A673 (cell line): Measurements from ENCODE around the gene COL9A3. TPM values are rescaled to one million over a fixed set of nuclear protein-coding genes. Genes with fewer than 3 reads are reported as not detected.

Source experiments
- BruUV-seq: library from RNA; stranded (reverse); fragments of 400-500 nt; replicated peaks from 2 replicates; lab custom pipeline; 2021; lab: Mats Ljungman, UMichigan
- CTCF ChIA-PET: fragments of 300-600 bp; sonication (Branson Sonifier 250); formaldehyde crosslinking; loops from one replicate; lab custom pipeline; 2022; ENCODE audit warnings: antibody characterized with exemption; lab: Charles Lee
- POLR2A ChIA-PET: fragments of 300-600 bp; sonication (Branson Sonifier 250); formaldehyde crosslinking; loops from one replicate; lab custom pipeline; 2022; ENCODE audit warnings: antibody characterized with exemption; ENCODE audit not compliant: low non-redundant PET; lab: Charles Lee
- DNase-seq: peaks from one replicate; pipeline ENCODE4 v3.0.0-alpha.2; 2015; ENCODE audit warnings: low spot score
- H3K27ac ChIP-seq: fragments of 200-600 bp; sonication (generic); 2 replicates; pipeline ENCODE4 v1.5.1; 2016; ENCODE audit warnings: mixed run types, low read depth, mild to moderate bottlenecking, mixed read lengths, antibody characterized with exemption, low read length; ENCODE audit not compliant: poor library complexity, severe bottlenecking
- H3K27me3 ChIP-seq: fragments of 200-600 bp; sonication (generic); replicated peaks from 2 replicates; pipeline ENCODE4 v1.6.1; 2017; ENCODE audit warnings: mixed run types, low read depth, mild to moderate bottlenecking, mixed read lengths, antibody characterized with exemption, low read length; ENCODE audit not compliant: insufficient read depth, poor library complexity
- H3K36me3 ChIP-seq: fragments of 200-600 bp; sonication (generic); 2 replicates; pipeline ENCODE4 v1.6.1; 2016; ENCODE audit warnings: mixed run types, mild to moderate bottlenecking, mixed read lengths, antibody characterized with exemption, low read length; ENCODE audit not compliant: insufficient read depth, poor library complexity, severe bottlenecking
- H3K4me1 ChIP-seq: fragments of 200-600 bp; sonication (generic); 2 replicates; pipeline ENCODE4 v1.6.1; 2017; ENCODE audit warnings: mixed run types, mild to moderate bottlenecking, mixed read lengths, antibody characterized with exemption, low read length; ENCODE audit not compliant: insufficient read depth, poor library complexity, severe bottlenecking
- H3K4me3 ChIP-seq: fragments of 200-600 bp; sonication (generic); 2 replicates; pipeline ENCODE4 v1.5.1; 2016; ENCODE audit warnings: low read depth, mixed run types, mild to moderate bottlenecking, mixed read lengths, low read length; ENCODE audit not compliant: poor library complexity, severe bottlenecking
- H3K9me3 ChIP-seq: fragments of 200-600 bp; sonication (generic); 2 replicates; pipeline ENCODE4 v1.6.1; 2016; ENCODE audit warnings: mixed run types, low read depth, mild to moderate bottlenecking, mixed read lengths, antibody characterized with exemption, low read length; ENCODE audit not compliant: poor library complexity, severe bottlenecking
- EZH2 ChIP-seq: fragments of 200-600 bp; sonication (generic); IDR thresholded peaks from 2 replicates; pipeline ENCODE4 v1.6.1; 2017; ENCODE audit warnings: borderline replicate concordance, low read depth, mild to moderate bottlenecking, mixed read lengths, antibody characterized with exemption, low read length; ENCODE audit not compliant: poor library complexity, severe bottlenecking
- intact Hi-C: fragments of 100-400 bp; cut with micrococcal nuclease; formaldehyde crosslinking; loops from one replicate; pipeline ENCODE4 v1.10.0; 2022; ENCODE audit not compliant: unreplicated experiment
- total RNA-seq: library from RNA; stranded (reverse); gene quantifications from 2 replicates; pipeline ENCODE4 v1.2.3, GENCODE V29; 2021
- TF ChIP-seq, protein P1 (sequence below): fragments of 300-800, 200-600 bp; sonication (generic); conservative IDR thresholded peaks from 2 replicates; pipeline ENCODE4 v1.5.1; 2017; ENCODE audit warnings: low read depth, mild to moderate bottlenecking, antibody characterized with exemption, low read length, moderate library complexity, mixed read lengths

Gene COL9A3
- total RNA-seq, 1 experiment from 2014 or later: 8.4 TPM

DNA sequence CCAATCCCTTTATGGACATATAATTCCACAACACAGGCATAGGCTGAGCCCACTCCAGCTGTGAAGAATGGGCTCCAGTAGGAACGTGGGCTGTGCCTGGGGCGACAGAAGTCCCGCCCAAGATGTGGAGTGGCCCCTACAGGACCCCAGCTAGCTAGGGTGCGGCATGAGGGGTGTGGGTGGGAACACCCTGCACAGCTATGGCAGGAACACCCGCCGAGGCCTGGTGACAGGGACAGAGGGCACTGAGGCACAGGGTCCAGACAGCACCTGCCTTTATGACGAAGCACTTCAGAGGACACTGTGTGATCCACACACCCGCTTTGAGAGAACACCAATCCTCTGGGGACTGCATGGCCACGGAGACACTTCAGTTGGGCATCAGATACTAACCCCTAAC, 73.0 kb downstream of the COL9A3 start:
- H3K27me3 ChIP-seq: no peaks in the 10 kb centered on the region
- H3K9me3 ChIP-seq: no peaks in the 10 kb centered on the region
- ChIA-PET CTCF (interaction anchor here (1.3 kb wide), 1 partner anchor 14 kb away, joined by 3 read pairs; no protein-coding TSS in a partner anchor), POLR2A (no interaction called here)
- H3K4me3 ChIP-seq: no peak overlapping the region
- no TSS peak for BruUV-seq
- peaks cover 26% of the 10 kb centered on the region for H3K4me1 ChIP-seq
- DNase-seq: no peak
- no peak overlapping the region for H3K27ac ChIP-seq
- intact Hi-C loops: no loop called here
- peaks cover 79% of the 10 kb centered on the region for H3K36me3 ChIP-seq
- TF ChIP-seq, protein P1, sequence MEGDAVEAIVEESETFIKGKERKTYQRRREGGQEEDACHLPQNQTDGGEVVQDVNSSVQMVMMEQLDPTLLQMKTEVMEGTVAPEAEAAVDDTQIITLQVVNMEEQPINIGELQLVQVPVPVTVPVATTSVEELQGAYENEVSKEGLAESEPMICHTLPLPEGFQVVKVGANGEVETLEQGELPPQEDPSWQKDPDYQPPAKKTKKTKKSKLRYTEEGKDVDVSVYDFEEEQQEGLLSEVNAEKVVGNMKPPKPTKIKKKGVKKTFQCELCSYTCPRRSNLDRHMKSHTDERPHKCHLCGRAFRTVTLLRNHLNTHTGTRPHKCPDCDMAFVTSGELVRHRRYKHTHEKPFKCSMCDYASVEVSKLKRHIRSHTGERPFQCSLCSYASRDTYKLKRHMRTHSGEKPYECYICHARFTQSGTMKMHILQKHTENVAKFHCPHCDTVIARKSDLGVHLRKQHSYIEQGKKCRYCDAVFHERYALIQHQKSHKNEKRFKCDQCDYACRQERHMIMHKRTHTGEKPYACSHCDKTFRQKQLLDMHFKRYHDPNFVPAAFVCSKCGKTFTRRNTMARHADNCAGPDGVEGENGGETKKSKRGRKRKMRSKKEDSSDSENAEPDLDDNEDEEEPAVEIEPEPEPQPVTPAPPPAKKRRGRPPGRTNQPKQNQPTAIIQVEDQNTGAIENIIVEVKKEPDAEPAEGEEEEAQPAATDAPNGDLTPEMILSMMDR: no peak
- no peak for TF ChIP-seq EZH2

DNA sequence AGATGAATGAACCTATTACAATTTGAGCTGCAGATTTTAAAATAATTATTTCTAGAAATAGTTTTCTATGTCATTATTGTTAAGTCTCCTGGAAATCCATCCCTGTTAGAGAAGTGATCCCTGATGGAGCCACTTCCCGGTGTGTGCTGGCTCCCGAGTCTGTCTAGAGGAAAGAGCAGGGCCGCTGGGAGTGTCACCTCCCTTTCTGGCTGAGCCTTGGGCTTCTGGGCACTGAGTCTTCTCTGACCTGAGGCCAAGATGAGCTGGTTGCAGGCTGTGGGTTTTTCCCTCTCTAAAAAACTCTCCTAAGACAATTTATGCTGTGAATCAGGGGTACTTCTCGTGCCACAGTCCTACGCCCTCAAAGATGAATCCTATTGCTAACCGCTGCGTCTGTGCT, 73.6 kb downstream of the COL9A3 start:
- BruUV-seq: no TSS peak
- H3K27me3 ChIP-seq: no peaks in the 10 kb centered on the region
- H3K27ac ChIP-seq: no peak overlapping the region
- H3K9me3 ChIP-seq: no peaks in the 10 kb centered on the region
- no peak overlapping the region for H3K4me3 ChIP-seq
- ChIA-PET POLR2A (no interaction called here), CTCF (no interaction called here)
- DNase-seq: no peak
- intact Hi-C loops: no loop called here
- H3K4me1 ChIP-seq: peaks cover 21% of the 10 kb centered on the region
- TF ChIP-seq, protein P1: no peak
- TF ChIP-seq EZH2: no peak
- H3K36me3 ChIP-seq: peaks cover 85% of the 10 kb centered on the region

Other genes starting within 250 kb of the COL9A3 start
- gene SLCO4A1, start 174.5 kb upstream of the COL9A3 start, total RNA-seq: 44.5 and 48.8 TPM in 2 replicates
- gene NTSR1, start 108.2 kb upstream of the COL9A3 start, total RNA-seq: 8.7 and 15.9 TPM in 2 replicates
- gene MRGBP, start 20.6 kb upstream of the COL9A3 start, total RNA-seq: 26.5 and 27.9 TPM in 2 replicates
- gene OGFR, start 12.2 kb upstream of the COL9A3 start, total RNA-seq: 46.1 and 47.7 TPM in 2 replicates
- gene TCFL5, start 44.8 kb downstream of the COL9A3 start, total RNA-seq: 13.9 and 16.1 TPM in 2 replicates
- gene DIDO1, start 109.5 kb downstream of the COL9A3 start, total RNA-seq: 61.7 and 64.4 TPM in 2 replicates
- gene GID8, start 121.1 kb downstream of the COL9A3 start, total RNA-seq: 40.2 and 42.0 TPM in 2 replicates
- gene SLC17A9, start 135.7 kb downstream of the COL9A3 start, total RNA-seq: 0.17 TPM in 1 of 2 replicates, not detected in the other
- not detected in 2 replicates for gene BHLHE23, start 189.9 kb downstream of the COL9A3 start, total RNA-seq